Raji (cell line): Measurements from ENCODE around the gene NEK4.
A peak's percentile ranks its signal among the peaks of the same experiment; 100 is the strongest.

ENCODE experiments used
- POLR2A ChIP-seq: IDR thresholded peaks from 2 replicates; pipeline ENCODE4 v1.6.1; 2011; ENCODE audit warnings: low read depth, low read length, control low read depth; ENCODE audit not compliant: insufficient read depth

Gene NEK4

GRCh38 chr3:52770496-52771333 lies at the start of gene NEK4:
Gene NEK4 (minus strand): TSS chr3:52770940. CDS start chr3:52770746, 194 bp downstream.
- TF ChIP-seq POLR2A: peak; percentile 97

GRCh38 chr3:52819936-52820335 lies 49.2 kb upstream of the NEK4 start:
- TF ChIP-seq POLR2A: no peak

GRCh38 chr3:52817860-52818259 lies 47.1 kb upstream of the NEK4 start:
- no peak for TF ChIP-seq POLR2A

GRCh38 chr3:52817221-52817620 lies 46.5 kb upstream of the NEK4 start:
- TF ChIP-seq POLR2A: no peak

GRCh38 chr3:52816654-52817053 lies 45.9 kb upstream of the NEK4 start:
- no peak for TF ChIP-seq POLR2A

GRCh38 chr3:52816199-52816598 lies 45.5 kb upstream of the NEK4 start:
- no peak for TF ChIP-seq POLR2A

- TF ChIP-seq POLR2A: no peak
Observed at GRCh38 chr3:52813810-52814209, 43.1 kb upstream of the NEK4 start.

- no peak for TF ChIP-seq POLR2A
Observed at GRCh38 chr3:52811452-52812011, 40.8 kb upstream of the NEK4 start.

GRCh38 chr3:52810923-52811322 lies 40.2 kb upstream of the NEK4 start:
- TF ChIP-seq POLR2A: no peak

- TF ChIP-seq POLR2A: no peak
Observed at GRCh38 chr3:52809662-52810377, 39.1 kb upstream of the NEK4 start.

- TF ChIP-seq POLR2A: no peak
Observed at GRCh38 chr3:52809149-52809548, 38.4 kb upstream of the NEK4 start.

GRCh38 chr3:52805270-52806039 lies 34.7 kb upstream of the NEK4 start:
- TF ChIP-seq POLR2A: no peak

- no peak for TF ChIP-seq POLR2A
Observed at GRCh38 chr3:52801839-52802238, 31.1 kb upstream of the NEK4 start.

- no peak for TF ChIP-seq POLR2A
Observed at GRCh38 chr3:52800079-52800478, 29.3 kb upstream of the NEK4 start.

GRCh38 chr3:52798978-52799476 lies 28.3 kb upstream of the NEK4 start:
- TF ChIP-seq POLR2A: no peak
